ENCODE data around the gene TNRC6C.

The TNRC6C gene

GRCh38 chr17:78029697-78030096, 71.2 kb downstream of the TNRC6C start:
- H3K4me3 ChIP-seq (ENCODE audit: low read length): no peak overlapping the region
- DNase-seq (ENCODE audit: low read depth, low spot score): no peak

GRCh38 chr17:78031435-78031834, 72.9 kb downstream of the TNRC6C start:
- no peak overlapping the region for H3K4me3 ChIP-seq (ENCODE audit: low read length)
- DNase-seq (ENCODE audit: low read depth, low spot score): no peak

GRCh38 chr17:78032166-78032565, 73.7 kb downstream of the TNRC6C start:
- no peak overlapping the region for H3K4me3 ChIP-seq (ENCODE audit: low read length)
- DNase-seq (ENCODE audit: low read depth, low spot score): no peak

- no peak for DNase-seq (ENCODE audit: low read depth, low spot score)
- no peak overlapping the region for H3K4me3 ChIP-seq (ENCODE audit: low read length)
These were observed 76.1 kb downstream of the TNRC6C start for GRCh38 chr17:78034429-78035091.

GRCh38 chr17:78037280-78037679, 78.8 kb downstream of the TNRC6C start:
- no peak overlapping the region for H3K4me3 ChIP-seq (ENCODE audit: low read length)
- DNase-seq (ENCODE audit: low read depth, low spot score): no peak

- DNase-seq (ENCODE audit: low read depth, low spot score): no peak
- H3K4me3 ChIP-seq (ENCODE audit: low read length): no peak overlapping the region
These were observed 80.3 kb downstream of the TNRC6C start for GRCh38 chr17:78038748-78039288.

- H3K4me3 ChIP-seq (ENCODE audit: low read length): no peak overlapping the region
- DNase-seq (ENCODE audit: low read depth, low spot score): no peak
These were observed 81.1 kb downstream of the TNRC6C start for GRCh38 chr17:78039581-78039980.

- DNase-seq (ENCODE audit: low read depth, low spot score): no peak
- no peak overlapping the region for H3K4me3 ChIP-seq (ENCODE audit: low read length)
These were observed 82.2 kb downstream of the TNRC6C start for GRCh38 chr17:78040440-78041385.

GRCh38 chr17:78041386-78042179, 83.1 kb downstream of the TNRC6C start:
- no peak overlapping the region for H3K4me3 ChIP-seq (ENCODE audit: low read length)
- DNase-seq (ENCODE audit: low read depth, low spot score): no peak

GRCh38 chr17:78042542-78042941, 84.0 kb downstream of the TNRC6C start:
- no peak for DNase-seq (ENCODE audit: low read depth, low spot score)
- H3K4me3 ChIP-seq (ENCODE audit: low read length): no peak overlapping the region

GRCh38 chr17:78043031-78043430, 84.5 kb downstream of the TNRC6C start:
- no peak for DNase-seq (ENCODE audit: low read depth, low spot score)
- H3K4me3 ChIP-seq (ENCODE audit: low read length): no peak overlapping the region

- no peak overlapping the region for H3K4me3 ChIP-seq (ENCODE audit: low read length)
- DNase-seq (ENCODE audit: low read depth, low spot score): no peak
These were observed 85.9 kb downstream of the TNRC6C start for GRCh38 chr17:78044280-78044835.

GRCh38 chr17:78045316-78045715, 86.8 kb downstream of the TNRC6C start:
- H3K4me3 ChIP-seq (ENCODE audit: low read length): no peak overlapping the region
- no peak for DNase-seq (ENCODE audit: low read depth, low spot score)

- DNase-seq (ENCODE audit: low read depth, low spot score): no peak
- H3K4me3 ChIP-seq (ENCODE audit: low read length): no peak overlapping the region
These were observed 88.4 kb downstream of the TNRC6C start for GRCh38 chr17:78046923-78047322.

- H3K4me3 ChIP-seq (ENCODE audit: low read length): no peak overlapping the region
- no peak for DNase-seq (ENCODE audit: low read depth, low spot score)
These were observed 90.1 kb downstream of the TNRC6C start for GRCh38 chr17:78048346-78049292.

GRCh38 chr17:78049609-78050008, 91.1 kb downstream of the TNRC6C start:
- H3K4me3 ChIP-seq (ENCODE audit: low read length): no peak overlapping the region

GRCh38 chr17:78051186-78051972, 92.9 kb downstream of the TNRC6C start:
- DNase-seq (ENCODE audit: low read depth, low spot score): no peak
- H3K4me3 ChIP-seq (ENCODE audit: low read length): no peak overlapping the region

More at GRCh38 chr17:78049609-78050008, 91.1 kb downstream of the TNRC6C start:
- no peak for DNase-seq (ENCODE audit: low read depth, low spot score)
